HEK293 (cell line): Measurements from ENCODE around the gene SDF2L1.

Source experiments
- CTCF ChIP-seq: fragments of 450-650 bp; formaldehyde crosslinking; IDR thresholded peaks from 2 replicates; pipeline ENCODE4 v1.5.1; 2016; ENCODE audit warnings: missing biosample characterization, missing genetic modification characterization
- ELK4 ChIP-seq: IDR thresholded peaks from 2 replicates; pipeline ENCODE4 v1.6.1; 2011; ENCODE audit warnings: mild to moderate bottlenecking, low read depth, low read length, borderline replicate concordance
- FEZF1 ChIP-seq: fragments of 450-650 bp; formaldehyde crosslinking; IDR thresholded peaks from 2 replicates; pipeline ENCODE4 v1.5.1; 2016; ENCODE audit warnings: missing biosample characterization, missing genetic modification characterization
- PATZ1 ChIP-seq: fragments of 450-650 bp; formaldehyde crosslinking; IDR thresholded peaks from 2 replicates; pipeline ENCODE4 v1.5.1; 2016; ENCODE audit warnings: missing biosample characterization, missing genetic modification characterization
- PRDM1 ChIP-seq: fragments of 450-650 bp; formaldehyde crosslinking; IDR thresholded peaks from 2 replicates; pipeline ENCODE4; 2016; ENCODE audit warnings: missing biosample characterization, missing genetic modification characterization
- ZNF2 ChIP-seq: fragments of 450-650 bp; formaldehyde crosslinking; IDR thresholded peaks from 2 replicates; pipeline ENCODE4 v1.5.1; 2016; ENCODE audit warnings: missing biosample characterization, missing genetic modification characterization
- ZNF324 ChIP-seq: fragments of 450-650 bp; formaldehyde crosslinking; IDR thresholded peaks from 2 replicates; pipeline ENCODE4 v1.5.1; 2016; ENCODE audit warnings: missing biosample characterization, missing genetic modification characterization
- ZNF362 ChIP-seq: fragments of 450-650 bp; formaldehyde crosslinking; IDR thresholded peaks from 2 replicates; pipeline ENCODE4 v1.5.1; 2016; ENCODE audit warnings: missing biosample characterization, missing genetic modification characterization
- ZNF561 ChIP-seq: fragments of 450-650 bp; IDR thresholded peaks from 2 replicates; pipeline ENCODE4 v1.5.1; 2018; ENCODE audit warnings: missing biosample characterization, missing genetic modification characterization, borderline replicate concordance
- ZNF639 ChIP-seq: fragments of 450-650 bp; formaldehyde crosslinking; IDR thresholded peaks from 2 replicates; pipeline ENCODE4 v1.5.1; 2016; ENCODE audit warnings: missing biosample characterization, missing genetic modification characterization
- ZNF660 ChIP-seq: fragments of 450-650 bp; IDR thresholded peaks from 2 replicates; pipeline ENCODE4 v1.5.1; 2018; ENCODE audit warnings: missing biosample characterization, mild to moderate bottlenecking, missing genetic modification characterization
- ZNF664 ChIP-seq: fragments of 450-650 bp; formaldehyde crosslinking; IDR thresholded peaks from 2 replicates; pipeline ENCODE4 v1.5.1; 2016; ENCODE audit warnings: missing biosample characterization, missing genetic modification characterization
- ZNF776 ChIP-seq: fragments of 450-650 bp; formaldehyde crosslinking; IDR thresholded peaks from 2 replicates; pipeline ENCODE4 v1.5.0; 2017; ENCODE audit warnings: missing biosample characterization, missing genetic modification characterization, borderline replicate concordance
- ZNF843 ChIP-seq: fragments of 450-650 bp; formaldehyde crosslinking; IDR thresholded peaks from 2 replicates; pipeline ENCODE4 v1.5.1; 2016; ENCODE audit warnings: missing biosample characterization, missing genetic modification characterization

GRCh38 chr22:21624880-21625791, 17.0 kb upstream of the SDF2L1 start:
- TF ChIP-seq ELK4 (no peak), PRDM1 (no peak), ZNF776 (tag by site-specific recombination) (no peak), ZNF664 (tag by site-specific recombination) (no peak), ZNF362 (tag by site-specific recombination) (no peak; the same call in 1 of the 2 replicates), FEZF1 (tag by site-specific recombination) (no peak), ZNF324 (tag by site-specific recombination) (no peak), CTCF (tag by site-specific recombination) (no peak), ZNF561 (tag by site-specific recombination) (no peak), ZNF660 (no peak), PATZ1 (tag by site-specific recombination) (no peak), ZNF2 (tag by site-specific recombination) (no peak), ZNF639 (tag by site-specific recombination) (no peak), ZNF843 (tag by site-specific recombination) (no peak)
